G401 (cell line): Measurements from ENCODE around the gene RAB23. TPM values are rescaled to one million over a fixed set of nuclear protein-coding genes. Genes with fewer than 3 reads are reported as not detected.

ENCODE experiments used
- DNase-seq: peaks from one replicate; pipeline ENCODE4 v3.0.0-alpha.2; 2015; ENCODE audit warnings: low spot score
- in situ Hi-C: cut with HindIII; loops from 2 replicates; pipeline ENCODE4 v1.10.0; 2016; ENCODE audit warnings: low sequenced_read_pairs, mixed read lengths
- total RNA-seq: library from RNA; depleted of rRNA; stranded (reverse); fragments of >200 nt; shearing (Covaris generic); gene quantifications from 2 replicates; pipeline ENCODE4 v1.2.3, GENCODE V29; 2014

The RAB23 gene
- total RNA-seq, 1 experiment from 2014 or later: 32.7 TPM

DNA sequence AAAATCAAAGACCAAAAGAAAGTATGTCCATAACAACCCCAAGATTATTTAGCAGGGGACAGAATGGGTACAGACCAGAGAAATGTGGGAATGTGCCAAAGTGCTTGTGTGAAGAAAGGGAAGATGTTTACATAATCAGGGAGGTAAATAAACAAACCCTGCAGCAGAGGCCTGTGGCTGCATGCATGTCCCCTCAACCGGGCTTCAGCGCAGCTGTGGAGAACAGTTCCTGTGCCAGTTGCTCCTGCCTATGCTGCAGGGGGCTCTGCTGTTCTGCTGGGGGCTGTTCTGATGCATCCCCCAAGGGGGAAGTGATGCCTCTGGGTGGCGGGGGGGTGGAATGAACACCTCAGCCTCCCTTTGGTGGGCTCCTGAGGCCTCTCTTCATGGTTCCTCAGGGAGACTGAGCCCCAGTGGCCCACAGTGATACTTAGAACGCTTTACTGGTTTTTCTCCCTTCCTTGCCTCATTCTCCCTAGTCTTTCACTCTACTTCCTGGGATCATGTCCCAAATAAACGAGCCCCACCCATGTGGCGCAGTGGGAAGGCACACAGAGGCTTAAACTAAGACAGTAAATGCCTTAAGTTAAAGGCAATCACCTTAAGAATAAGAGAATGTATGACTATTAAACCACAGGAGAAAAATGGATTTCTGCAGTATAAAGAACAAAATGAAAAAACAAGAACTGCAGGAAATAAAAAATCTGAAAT lies 23.0 kb downstream of the RAB23 start:
- in situ Hi-C loops: no loop called here
- DNase-seq: no peak

DNA sequence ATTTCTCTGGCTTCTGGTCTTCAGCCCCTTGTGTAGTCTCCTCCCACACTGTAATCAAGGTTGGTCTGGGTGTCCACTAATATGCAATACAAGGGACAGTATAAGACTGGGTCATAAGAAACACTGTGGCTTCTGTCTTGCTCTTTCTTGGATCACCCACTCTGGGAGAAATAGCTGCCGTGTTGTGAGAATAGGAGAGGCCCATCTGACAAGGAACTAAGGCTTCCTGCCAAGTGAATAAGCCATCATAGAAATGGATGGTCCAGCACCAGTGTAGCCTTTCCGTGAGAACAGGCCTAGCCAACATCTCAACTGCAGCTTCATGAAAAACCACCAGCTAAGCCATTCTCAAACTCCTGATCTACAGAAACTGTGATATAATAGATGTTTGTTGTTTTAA lies 26.6 kb downstream of the RAB23 start:
- in situ Hi-C loops: no loop called here
- peak; percentile 21 for DNase-seq

GRCh38 chr6:57193177-57193576 lies 28.9 kb downstream of the RAB23 start:
- in situ Hi-C loops: no loop called here

GRCh38 chr6:57190140-57190539 lies 32.0 kb downstream of the RAB23 start:
- peak; percentile 32 for DNase-seq
- in situ Hi-C loops: no loop called here

More at GRCh38 chr6:57193177-57193576, 28.9 kb downstream of the RAB23 start:
- no peak for DNase-seq

GRCh38 chr6:57183336-57183735 lies 38.8 kb downstream of the RAB23 start:
- in situ Hi-C loops: no loop called here

GRCh38 chr6:57182017-57182432 lies 40.1 kb downstream of the RAB23 start:
- in situ Hi-C loops: no loop called here
- DNase-seq: no peak

More at GRCh38 chr6:57183336-57183735, 38.8 kb downstream of the RAB23 start:
- DNase-seq: no peak

GRCh38 chr6:57180596-57180995 lies 41.5 kb downstream of the RAB23 start:
- no peak for DNase-seq
- in situ Hi-C loops: no loop called here

DNA sequence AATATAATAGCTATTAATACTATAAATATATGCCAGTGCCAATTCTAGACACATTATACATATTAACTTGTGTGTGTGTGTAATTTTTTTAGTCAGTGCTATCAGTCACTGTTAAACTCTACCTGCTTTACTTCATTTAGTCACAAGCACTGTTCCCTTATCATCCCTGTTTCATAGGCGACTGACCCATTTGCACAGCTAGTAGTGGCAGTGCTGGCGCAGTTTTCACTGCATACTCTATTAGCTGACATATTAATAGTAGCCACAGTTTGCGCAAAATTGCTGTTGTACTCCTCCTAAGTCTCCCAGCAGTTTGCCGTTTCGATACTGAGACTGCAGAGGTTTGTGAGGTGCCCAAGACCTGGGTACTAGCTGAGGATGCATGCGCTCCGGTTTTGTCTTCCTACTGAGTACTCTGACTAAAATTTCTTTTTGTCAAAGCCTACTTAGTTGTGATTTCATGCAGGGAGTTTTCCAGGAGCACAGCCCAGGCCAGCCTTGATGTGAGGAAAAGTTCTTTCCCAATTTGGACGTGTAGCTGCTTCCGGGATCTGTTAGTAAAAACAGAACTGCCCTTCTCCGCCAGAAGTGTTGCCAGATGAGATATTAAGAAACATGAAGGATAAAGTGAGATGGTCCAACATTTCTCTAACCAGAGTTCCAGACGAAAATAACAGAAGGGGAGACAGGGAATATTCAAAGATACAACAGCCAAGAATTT lies 44.4 kb downstream of the RAB23 start:
- in situ Hi-C loops: no loop called here
- DNase-seq: no peak

DNA sequence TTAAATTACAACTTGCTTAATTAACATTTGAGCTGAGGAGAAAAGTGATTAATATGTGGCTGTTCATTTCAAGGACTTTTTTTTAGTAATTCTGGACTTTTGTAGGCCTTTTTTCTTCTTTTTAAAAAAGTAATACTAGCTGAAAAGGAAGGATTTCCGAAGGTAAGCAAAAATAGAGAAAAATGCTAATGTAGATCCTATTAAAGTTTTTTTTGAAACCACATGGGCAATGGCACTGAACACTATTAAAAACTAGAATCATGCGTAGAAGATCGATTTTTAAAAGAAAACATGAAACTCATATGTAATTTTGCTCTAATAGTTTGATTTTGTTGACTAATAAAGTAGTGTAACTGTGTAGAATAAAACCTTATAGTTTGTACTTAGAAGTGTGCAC lies 47.6 kb downstream of the RAB23 start:
- no peak for DNase-seq
- in situ Hi-C loops: no loop called here

DNA sequence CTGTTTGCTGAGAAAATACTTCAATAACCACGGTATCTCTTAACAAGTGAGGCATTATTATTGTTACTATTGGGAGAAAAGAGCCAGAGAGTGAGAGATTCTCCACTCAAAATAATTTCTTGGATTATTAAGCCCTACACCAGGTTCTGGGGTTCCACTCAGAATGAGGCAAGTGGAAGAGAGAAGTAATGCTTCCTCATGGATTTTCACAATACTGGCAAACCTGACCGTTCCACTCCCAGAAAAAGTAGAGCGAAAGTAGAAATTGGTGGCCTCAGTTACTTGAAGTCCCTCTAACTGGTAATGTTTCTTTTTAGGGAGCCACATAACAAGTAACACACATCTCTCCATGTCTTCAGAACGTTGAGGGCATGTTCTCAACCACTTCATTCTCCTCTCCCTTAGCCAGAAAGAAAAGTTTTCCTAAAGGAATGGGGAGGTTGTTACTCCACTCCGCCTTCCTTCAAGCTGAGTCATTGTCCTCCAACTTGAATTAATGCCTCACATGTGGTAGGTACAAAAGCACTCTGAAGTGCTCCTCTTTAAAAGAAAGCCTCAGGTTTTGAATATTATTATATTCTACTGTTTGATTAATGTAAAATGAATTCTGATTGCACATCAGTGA lies 48.1 kb downstream of the RAB23 start:
- in situ Hi-C loops: no loop called here
- DNase-seq: no peak

DNA sequence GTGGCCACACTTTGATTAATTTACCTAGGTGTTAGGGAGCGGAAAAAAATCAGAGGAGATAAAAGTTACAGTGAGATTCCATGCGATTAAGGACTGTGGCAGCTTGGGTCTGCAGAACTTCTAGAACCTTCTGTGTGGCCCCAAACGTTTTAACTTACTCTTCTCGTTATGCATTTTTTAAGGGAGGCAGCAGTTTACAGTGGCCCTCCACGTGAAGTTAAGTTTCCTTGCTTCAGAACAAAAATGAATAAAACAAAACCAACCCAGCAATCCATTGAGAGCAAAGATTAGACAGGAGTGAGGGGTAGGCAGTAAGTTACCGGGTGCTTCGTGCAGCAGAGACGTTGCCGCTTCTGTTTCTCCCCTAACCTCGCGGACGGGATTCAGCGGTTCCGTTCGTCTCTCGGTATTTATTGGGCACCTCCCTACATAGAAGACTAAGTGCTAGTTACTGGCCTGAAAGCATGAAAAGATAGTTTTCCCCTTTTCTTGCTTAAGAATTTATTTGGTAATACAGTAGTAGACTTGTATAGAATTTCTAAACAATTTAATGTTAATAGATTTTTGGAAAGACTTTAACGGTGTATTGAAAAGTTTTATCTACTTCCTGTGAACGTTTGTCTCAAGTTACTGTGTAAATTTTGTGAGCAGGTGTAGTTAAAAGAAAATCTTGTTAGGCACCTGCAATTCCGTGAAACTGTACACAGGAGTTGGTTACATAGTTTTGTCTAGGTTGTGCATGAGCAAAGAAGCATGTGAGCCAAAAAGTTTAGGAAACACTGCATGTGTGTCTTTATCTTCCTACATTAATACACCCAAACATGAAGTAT lies 48.8 kb downstream of the RAB23 start:
- peak; percentile 42 for DNase-seq
- in situ Hi-C loops: no loop called here

DNA sequence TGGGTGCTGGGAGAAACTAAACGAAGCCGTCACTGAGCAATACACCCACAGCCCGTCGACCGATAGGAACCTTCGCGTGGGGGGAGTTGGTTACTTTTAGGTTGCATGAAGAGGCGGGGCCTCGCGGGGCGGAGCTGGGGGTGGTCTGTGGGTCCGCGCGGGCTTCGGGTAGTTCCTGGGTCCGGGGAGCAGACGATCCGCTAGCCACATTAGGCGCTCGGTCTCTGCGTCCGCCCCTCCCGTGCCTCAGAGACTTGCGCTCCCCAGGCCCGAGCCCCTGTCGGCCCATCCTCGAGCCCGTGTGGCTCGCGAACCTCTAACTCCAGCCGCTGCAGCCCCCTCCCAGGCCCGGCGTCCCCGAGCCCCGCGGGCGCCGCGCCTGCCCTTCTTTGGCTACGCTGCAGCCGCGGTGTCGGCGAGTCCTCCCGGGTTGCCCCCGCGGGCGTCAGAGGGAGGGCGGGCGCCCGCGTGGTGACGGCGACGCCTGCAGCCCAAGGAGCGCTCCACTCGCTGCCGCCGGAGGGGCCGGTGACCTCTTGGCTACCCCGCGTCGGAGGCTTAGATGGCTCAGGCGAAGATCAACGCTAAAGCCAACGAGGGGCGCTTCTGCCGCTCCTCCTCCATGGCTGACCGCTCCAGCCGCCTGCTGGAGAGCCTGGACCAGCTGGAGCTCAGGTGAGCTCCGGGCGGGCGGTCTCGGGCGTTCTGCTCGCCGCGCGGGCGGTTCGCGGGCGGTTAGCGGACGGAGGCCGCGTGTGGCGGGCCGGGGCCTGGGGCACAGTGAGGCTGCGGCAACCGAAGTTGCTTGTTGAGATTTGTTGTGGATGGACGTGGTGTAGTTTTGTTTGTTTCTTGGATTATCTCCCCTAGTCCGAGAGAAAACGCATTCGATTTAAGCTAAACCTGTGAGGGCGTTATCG lies 49.7 kb downstream of the RAB23 start, which contains the start of gene BAG2:
TSS of gene BAG2 (plus strand) at position 191 of the 920 bp plus-strand sequence. CDS start at position 563, 372 bp downstream.
- in situ Hi-C loops: no loop called here
- peak; percentile 88 for DNase-seq

- in situ Hi-C loops: no loop called here
- no peak for DNase-seq
Observed at GRCh38 chr6:57165080-57165479, 57.0 kb downstream of the RAB23 start.

GRCh38 chr6:57163956-57164355 lies 58.2 kb downstream of the RAB23 start:
- in situ Hi-C loops: no loop called here
- DNase-seq: no peak

- in situ Hi-C loops: no loop called here
- no peak for DNase-seq
Observed at GRCh38 chr6:57162516-57162915, 59.6 kb downstream of the RAB23 start.

GRCh38 chr6:57162028-57162427 lies 60.1 kb downstream of the RAB23 start:
- in situ Hi-C loops: no loop called here

DNA sequence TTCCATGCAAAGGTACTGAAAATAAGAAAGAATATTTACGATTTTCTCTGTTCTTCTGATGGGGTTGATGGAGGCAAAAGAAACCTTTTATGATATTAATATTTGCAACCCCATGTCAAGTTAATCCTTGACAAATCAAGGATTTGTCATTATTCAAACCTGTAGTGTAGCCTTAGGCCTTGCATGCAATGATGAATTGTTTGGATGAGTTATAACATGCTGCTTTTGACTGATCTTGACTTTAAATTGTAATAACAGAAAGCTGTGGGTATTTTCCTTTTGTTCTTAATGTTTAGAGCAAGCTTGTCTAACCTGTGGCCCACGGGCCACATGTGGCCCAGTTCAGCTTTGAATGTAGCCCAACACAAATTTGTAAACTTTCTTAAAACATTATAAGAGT lies 63.0 kb downstream of the RAB23 start:
- in situ Hi-C loops: no loop called here
- no peak for DNase-seq

More at GRCh38 chr6:57162028-57162427, 60.1 kb downstream of the RAB23 start:
- no peak for DNase-seq

DNA sequence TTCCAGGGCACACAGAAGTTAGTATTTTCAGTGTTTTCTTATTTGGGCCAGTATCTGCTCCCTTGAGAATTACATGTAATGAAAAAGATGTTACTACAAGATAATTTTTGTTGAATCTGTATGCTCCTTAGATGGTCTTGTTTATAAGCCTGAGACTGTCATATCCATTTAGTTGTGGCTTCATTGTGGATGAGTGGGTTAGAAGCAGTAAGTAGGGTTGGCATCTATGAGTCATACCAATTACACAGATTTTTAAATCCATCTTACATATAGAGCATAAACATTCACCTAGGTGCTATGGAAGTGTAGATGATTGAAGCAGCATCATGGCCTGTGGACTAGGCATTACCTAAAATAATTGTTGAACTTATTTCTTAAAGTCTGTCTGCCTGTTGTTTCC lies 63.4 kb downstream of the RAB23 start:
- in situ Hi-C loops: no loop called here
- no peak for DNase-seq
